BJ (cell line): Measurements from ENCODE around the gene RNASEH2B. TPM values are rescaled to one million over a fixed set of nuclear protein-coding genes. Genes with fewer than 3 reads are reported as not detected.

Experiments
- CTCF ChIA-PET: fragments of 350-600 bp; formaldehyde crosslinking; extraction: SDS; loops from one replicate; lab custom pipeline; 2021; ENCODE audit warnings: antibody characterized with exemption, inconsistent platforms; lab: Yijun Ruan, JAX
- POLR2A ChIA-PET: fragments of 300-600 bp; sonication (Branson Sonifier 250); formaldehyde crosslinking; extraction: SDS; loops from one replicate; lab custom pipeline; 2021; ENCODE audit warnings: antibody characterized with exemption; lab: Charles Lee
- DNase-seq: peaks from one replicate; pipeline ENCODE4 v3.0.0-alpha.2; 2011; ENCODE audit warnings: low read depth
- H3K27me3 ChIP-seq: 2 replicates; pipeline ENCODE4 v1.6.0; 2011; ENCODE audit warnings: low read length; ENCODE audit not compliant: control insufficient read depth, insufficient read depth
- H3K36me3 ChIP-seq: 2 replicates; pipeline ENCODE4 v1.5.1; 2011; ENCODE audit warnings: low read length; ENCODE audit not compliant: control insufficient read depth, insufficient read depth
- H3K4me3 ChIP-seq: 2 replicates; pipeline ENCODE4 v1.5.1; 2011; ENCODE audit warnings: low read depth, mild to moderate bottlenecking, control low read depth, low read length
- polyA plus RNA-seq: library from polyadenylated mRNA; depleted of rRNA; stranded (reverse); fragments of >200 nt; gene quantifications from 2 replicates; pipeline ENCODE4 v1.2.3, GENCODE V29; 2011
- TF ChIP-seq, protein P1 (sequence below): IDR thresholded peaks from 2 replicates; pipeline ENCODE4 v1.5.1; 2011; ENCODE audit warnings: low read depth, mild to moderate bottlenecking, control low read depth, inconsistent platforms, low read length, moderate library complexity; ENCODE audit not compliant: insufficient read depth

The RNASEH2B gene
- polyA plus RNA-seq, 1 experiment: 11.3 TPM

GRCh38 chr13:51000061-51000460 lies 90.5 kb downstream of the RNASEH2B start:
- CTCF ChIA-PET: no interaction called here
- TF ChIP-seq, protein P1, sequence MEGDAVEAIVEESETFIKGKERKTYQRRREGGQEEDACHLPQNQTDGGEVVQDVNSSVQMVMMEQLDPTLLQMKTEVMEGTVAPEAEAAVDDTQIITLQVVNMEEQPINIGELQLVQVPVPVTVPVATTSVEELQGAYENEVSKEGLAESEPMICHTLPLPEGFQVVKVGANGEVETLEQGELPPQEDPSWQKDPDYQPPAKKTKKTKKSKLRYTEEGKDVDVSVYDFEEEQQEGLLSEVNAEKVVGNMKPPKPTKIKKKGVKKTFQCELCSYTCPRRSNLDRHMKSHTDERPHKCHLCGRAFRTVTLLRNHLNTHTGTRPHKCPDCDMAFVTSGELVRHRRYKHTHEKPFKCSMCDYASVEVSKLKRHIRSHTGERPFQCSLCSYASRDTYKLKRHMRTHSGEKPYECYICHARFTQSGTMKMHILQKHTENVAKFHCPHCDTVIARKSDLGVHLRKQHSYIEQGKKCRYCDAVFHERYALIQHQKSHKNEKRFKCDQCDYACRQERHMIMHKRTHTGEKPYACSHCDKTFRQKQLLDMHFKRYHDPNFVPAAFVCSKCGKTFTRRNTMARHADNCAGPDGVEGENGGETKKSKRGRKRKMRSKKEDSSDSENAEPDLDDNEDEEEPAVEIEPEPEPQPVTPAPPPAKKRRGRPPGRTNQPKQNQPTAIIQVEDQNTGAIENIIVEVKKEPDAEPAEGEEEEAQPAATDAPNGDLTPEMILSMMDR: no peak
- no peak for DNase-seq
- H3K27me3 ChIP-seq: peaks cover 2% of the 10 kb centered on the region; the same call in 1 of the 2 replicates
- POLR2A ChIA-PET: no interaction called here
- no peaks in the 10 kb centered on the region for H3K36me3 ChIP-seq
- no peak overlapping the region for H3K4me3 ChIP-seq

GRCh38 chr13:51000571-51001260 lies 91.1 kb downstream of the RNASEH2B start:
- no peak for DNase-seq
- peaks cover 2% of the 10 kb centered on the region; the same call in 1 of the 2 replicates for H3K27me3 ChIP-seq
- ChIA-PET CTCF (no interaction called here), POLR2A (no interaction called here)
- TF ChIP-seq, protein P1: no peak
- H3K36me3 ChIP-seq: no peaks in the 10 kb centered on the region
- no peak overlapping the region for H3K4me3 ChIP-seq

- POLR2A ChIA-PET: no interaction called here
- H3K27me3 ChIP-seq: peaks cover 2% of the 10 kb centered on the region; the same call in 1 of the 2 replicates
- H3K4me3 ChIP-seq: no peak overlapping the region
- no peak for DNase-seq
- CTCF ChIA-PET: no interaction called here
- TF ChIP-seq, protein P1: no peak
- H3K36me3 ChIP-seq: no peaks in the 10 kb centered on the region
These were observed 91.7 kb downstream of the RNASEH2B start for GRCh38 chr13:51001335-51001734.

- POLR2A ChIA-PET: no interaction called here
- peaks cover 3% of the 10 kb centered on the region for H3K27me3 ChIP-seq
- CTCF ChIA-PET: no interaction called here
- TF ChIP-seq, protein P1: no peak
- H3K36me3 ChIP-seq: no peaks in the 10 kb centered on the region
- no peak for DNase-seq
- H3K4me3 ChIP-seq: no peak overlapping the region
These were observed 93.1 kb downstream of the RNASEH2B start for GRCh38 chr13:51002736-51003135.

- CTCF ChIA-PET: no interaction called here
- TF ChIP-seq, protein P1: no peak
- POLR2A ChIA-PET: no interaction called here
These were observed 94.1 kb downstream of the RNASEH2B start for GRCh38 chr13:51003642-51004041.

More at GRCh38 chr13:51003642-51004041, 94.1 kb downstream of the RNASEH2B start:
- Histone ChIP-seq H3K36me3 (no peaks in the 10 kb centered on the region), H3K27me3 (peaks cover 3% of the 10 kb centered on the region), H3K4me3 (no peak overlapping the region)
- no peak for DNase-seq
